Suprapubic skin (tissue), 4 donors: ENCODE data around the gene NAP1L4. TPM values are rescaled to one million over a fixed set of nuclear protein-coding genes. Genes with fewer than 3 reads are reported as not detected.

Experiments used
- DNase-seq, 2 donors: peaks; one replicate each; pipeline ENCODE4 v3.0.0-alpha.2; 2019; ENCODE audit warnings: low spot score in 2 of 2
- H3K27ac ChIP-seq: fragments of 200-600 bp; sonication (generic); one replicate; pipeline ENCODE4 v1.5.1; 2019
- H3K27me3 ChIP-seq: fragments of 200-600 bp; sonication (generic); one replicate; pipeline ENCODE4 v1.5.1; 2019
- H3K36me3 ChIP-seq: fragments of 200-600 bp; sonication (generic); one replicate; pipeline ENCODE4 v1.5.1; 2019
- H3K4me1 ChIP-seq: fragments of 200-600 bp; sonication (generic); one replicate; pipeline ENCODE4 v1.5.1; 2019
- H3K4me3 ChIP-seq: fragments of 200-600 bp; sonication (generic); one replicate; pipeline ENCODE4 v1.5.1; 2019; ENCODE audit warnings: mild to moderate bottlenecking
- H3K9me3 ChIP-seq: fragments of 200-600 bp; sonication (generic); one replicate; pipeline ENCODE4 v1.5.1; 2019
- EP300 ChIP-seq: sonication (generic); formaldehyde crosslinking; IDR thresholded peaks from one replicate; pipeline ENCODE4 v1.6.1; 2017; ENCODE audit warnings: antibody characterized with exemption
- POLR2A ChIP-seq, 2 donors: fragments of 450-650 bp; IDR thresholded peaks; one replicate each; pipeline ENCODE4 v1.6.1; 2017; ENCODE audit warnings: antibody characterized with exemption in 2 of 2, mild to moderate bottlenecking in 2 of 2, moderate library complexity in 2 of 2
- POLR2AphosphoS5 ChIP-seq, 3 donors: sonication (generic); formaldehyde crosslinking; IDR thresholded peaks; one replicate each; pipeline ENCODE4 v1.6.1; 2017; ENCODE audit warnings: antibody characterized with exemption in 3 of 3
- WGBS: methylation state at CpG from one replicate; pipeline ENCODE4 v1.1.5; 2018; 5-methylcytosine and 5-hydroxymethylcytosine counted together
- total RNA-seq, 4 donors: library from RNA; depleted of rRNA; stranded (reverse); fragments of >200 nt; gene quantifications; one replicate each; pipeline ENCODE4 v1.1.0, GENCODE V29; 2016
- TF ChIP-seq, protein P1 (sequence below), 2 donors: fragments of 200-600 bp in 1 of 2; fragments of 450-650 bp in 1 of 2; sonication (generic) in 1 of 2; IDR thresholded peaks; one replicate each; pipeline ENCODE4 v1.5.1; 2016 to 2019; ENCODE audit warnings: antibody characterized with exemption in 2 of 2, mild to moderate bottlenecking in 1 of 2, moderate library complexity in 1 of 2

The NAP1L4 gene
- total RNA-seq, 4 donors from 2014 or later: 70.7 to 150 (median 97.5) TPM

DNA sequence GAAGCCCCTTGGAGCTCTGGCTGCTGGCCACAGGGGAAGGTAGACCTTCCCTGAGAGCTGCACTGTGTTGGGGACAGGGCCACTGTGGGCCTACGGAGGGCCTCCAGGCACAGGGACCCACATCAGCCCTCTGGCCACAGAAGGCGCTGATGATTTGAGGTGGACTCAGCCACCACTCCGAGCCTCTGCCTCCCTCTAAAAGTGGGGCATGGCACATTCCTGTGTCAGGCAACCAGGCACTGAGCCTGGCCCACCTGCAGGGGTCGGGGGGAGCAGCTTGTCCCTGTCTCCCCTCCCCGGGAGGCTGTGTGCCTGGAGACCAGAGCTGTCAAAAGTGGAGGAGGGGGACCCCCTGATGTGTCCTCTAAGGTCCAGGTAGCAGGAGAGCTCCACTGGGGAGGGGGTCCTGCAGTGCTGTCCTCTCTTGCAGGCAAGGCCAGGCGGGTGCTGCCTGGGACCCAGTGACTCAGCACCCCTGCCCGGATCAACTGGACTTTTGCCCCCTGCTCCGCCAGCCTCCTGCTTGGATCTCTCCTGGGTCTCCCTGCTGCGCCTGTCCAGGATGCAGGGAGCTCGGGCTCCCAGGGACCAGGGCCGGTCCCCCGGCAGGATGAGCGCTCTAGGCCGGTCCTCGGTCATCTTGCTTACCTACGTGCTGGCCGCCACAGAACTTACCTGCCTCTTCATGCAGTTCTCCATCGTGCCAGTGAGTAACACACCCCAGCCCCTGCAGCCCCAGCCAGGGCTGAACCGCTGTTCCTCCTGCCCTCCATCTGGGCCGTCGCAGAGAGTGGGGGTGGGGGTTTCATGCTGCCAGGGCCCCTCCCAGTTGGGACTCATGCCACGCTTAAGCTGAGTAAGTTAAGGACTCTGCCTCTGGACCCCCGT lies 89.1 kb downstream of the NAP1L4 start:
- Histone ChIP-seq H3K9me3 (no peaks in the 10 kb centered on the region), H3K36me3 (no peaks in the 10 kb centered on the region), H3K27me3 (no peaks in the 10 kb centered on the region), H3K4me1 (peaks cover 51% of the 10 kb centered on the region), H3K4me3 (peak overlapping the region; percentile 56), H3K27ac (peak overlapping the region; percentile 81)
- TF ChIP-seq POLR2A (IDR thresholded peaks at IDR 0.05) (no peak), EP300 (no peak), POLR2AphosphoS5 (IDR thresholded peaks at IDR 0.05) (no peak)
- TF ChIP-seq, protein P1, sequence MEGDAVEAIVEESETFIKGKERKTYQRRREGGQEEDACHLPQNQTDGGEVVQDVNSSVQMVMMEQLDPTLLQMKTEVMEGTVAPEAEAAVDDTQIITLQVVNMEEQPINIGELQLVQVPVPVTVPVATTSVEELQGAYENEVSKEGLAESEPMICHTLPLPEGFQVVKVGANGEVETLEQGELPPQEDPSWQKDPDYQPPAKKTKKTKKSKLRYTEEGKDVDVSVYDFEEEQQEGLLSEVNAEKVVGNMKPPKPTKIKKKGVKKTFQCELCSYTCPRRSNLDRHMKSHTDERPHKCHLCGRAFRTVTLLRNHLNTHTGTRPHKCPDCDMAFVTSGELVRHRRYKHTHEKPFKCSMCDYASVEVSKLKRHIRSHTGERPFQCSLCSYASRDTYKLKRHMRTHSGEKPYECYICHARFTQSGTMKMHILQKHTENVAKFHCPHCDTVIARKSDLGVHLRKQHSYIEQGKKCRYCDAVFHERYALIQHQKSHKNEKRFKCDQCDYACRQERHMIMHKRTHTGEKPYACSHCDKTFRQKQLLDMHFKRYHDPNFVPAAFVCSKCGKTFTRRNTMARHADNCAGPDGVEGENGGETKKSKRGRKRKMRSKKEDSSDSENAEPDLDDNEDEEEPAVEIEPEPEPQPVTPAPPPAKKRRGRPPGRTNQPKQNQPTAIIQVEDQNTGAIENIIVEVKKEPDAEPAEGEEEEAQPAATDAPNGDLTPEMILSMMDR (IDR thresholded peaks at IDR 0.05): no peak
- WGBS: 56% methylated on average over 8 of the region's 23 CpGs
- DNase-seq: no peak

DNA sequence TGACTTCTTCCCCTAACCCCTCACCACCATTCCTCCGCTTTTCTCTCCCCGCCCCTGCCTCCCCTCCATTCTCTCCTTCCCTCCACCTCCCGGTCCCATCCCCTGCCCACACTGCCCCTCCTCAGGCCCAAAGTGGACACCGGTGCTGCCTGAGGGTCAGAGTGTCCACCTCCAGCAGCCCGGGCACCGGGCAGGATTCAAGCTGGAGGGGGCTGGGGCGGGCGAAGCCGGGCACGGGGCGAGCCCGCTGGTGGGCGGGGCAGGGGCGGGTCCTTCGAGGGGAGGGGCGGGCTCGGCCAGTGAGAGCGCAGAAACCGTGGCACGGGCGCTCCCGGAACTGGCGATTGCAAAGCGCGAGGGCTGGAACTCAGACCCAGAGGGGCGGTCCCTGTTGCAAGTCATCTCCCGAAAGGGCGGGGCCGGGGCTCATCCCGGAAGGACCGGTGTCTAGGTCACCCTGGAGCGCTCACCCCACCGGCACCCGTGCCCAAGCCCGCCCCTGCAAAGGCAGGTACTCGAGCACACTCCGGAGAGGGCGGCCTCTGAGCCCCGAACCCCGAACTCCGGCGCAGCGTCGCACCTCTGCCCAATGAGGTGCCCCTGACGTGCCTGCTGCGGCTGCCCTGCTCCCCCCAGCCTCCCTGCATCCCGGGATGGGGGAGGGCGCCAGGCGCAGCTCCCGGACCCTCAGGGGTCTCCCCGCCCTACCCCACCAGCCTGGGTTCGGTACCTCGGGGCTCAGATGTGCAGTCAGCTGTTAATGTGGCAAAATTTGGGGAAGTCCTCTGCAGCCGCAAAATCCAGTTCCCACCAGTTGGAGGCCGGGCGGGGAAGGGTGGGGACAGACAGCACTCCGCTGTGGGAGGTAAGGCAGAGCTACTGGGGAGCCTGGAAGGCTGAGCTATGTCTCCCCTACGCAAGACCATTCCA lies 90.0 kb downstream of the NAP1L4 start:
- Histone ChIP-seq H3K27ac (peak overlapping the region; percentile 81), H3K9me3 (no peaks in the 10 kb centered on the region), H3K36me3 (no peaks in the 10 kb centered on the region), H3K27me3 (no peaks in the 10 kb centered on the region), H3K4me3 (peak overlapping the region; percentile 56), H3K4me1 (peaks cover 52% of the 10 kb centered on the region)
- peak; percentile 98 to 99 for DNase-seq
- peak in 1 of 3 donors; percentile 42 for TF ChIP-seq POLR2AphosphoS5 (IDR thresholded peaks at IDR 0.05)
- TF ChIP-seq EP300: no peak
- WGBS: 20% methylated on average over 8 of the region's 58 CpGs

DNA sequence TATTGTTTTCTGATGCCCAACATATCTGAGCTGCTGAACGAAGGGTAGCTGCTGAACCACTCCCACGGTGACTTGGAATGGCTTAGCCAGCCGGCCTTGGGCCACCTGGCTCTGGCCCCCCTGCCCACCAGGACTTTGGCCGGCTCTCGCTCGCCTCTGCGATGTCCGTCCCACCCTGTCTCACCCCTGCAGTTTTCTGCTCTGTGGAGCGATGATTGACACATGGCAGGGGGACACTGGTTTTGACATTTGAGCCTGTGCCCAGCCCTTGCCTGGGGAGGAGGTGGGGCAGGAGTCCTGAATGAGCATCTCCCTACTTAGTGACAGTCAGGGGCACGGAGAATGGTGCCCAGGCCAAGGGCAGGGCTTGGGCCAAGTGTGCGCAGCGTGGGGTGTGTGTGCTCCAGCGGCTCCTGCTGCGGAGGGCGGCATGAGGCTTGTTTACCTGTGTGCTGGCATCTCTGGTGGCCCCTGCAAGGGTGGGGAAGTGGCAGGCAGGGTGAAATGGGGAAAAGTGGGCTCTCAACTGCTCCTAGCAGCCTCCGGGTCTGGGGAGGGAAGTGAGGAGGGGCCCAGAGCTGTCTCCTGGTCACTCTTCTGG lies 90.8 kb downstream of the NAP1L4 start:
- Histone ChIP-seq H3K36me3 (no peaks in the 10 kb centered on the region), H3K9me3 (no peaks in the 10 kb centered on the region), H3K4me1 (peaks cover 52% of the 10 kb centered on the region), H3K4me3 (peak overlapping the region; percentile 56), H3K27me3 (no peaks in the 10 kb centered on the region), H3K27ac (peak overlapping the region; percentile 81)
- 68% methylated on average over 13 of the region's 16 CpGs for WGBS
- TF ChIP-seq, protein P1 (IDR thresholded peaks at IDR 0.05): no peak
- TF ChIP-seq POLR2A (IDR thresholded peaks at IDR 0.05) (no peak), POLR2AphosphoS5 (IDR thresholded peaks at IDR 0.05) (no peak), EP300 (no peak)
- no peak for DNase-seq

DNA sequence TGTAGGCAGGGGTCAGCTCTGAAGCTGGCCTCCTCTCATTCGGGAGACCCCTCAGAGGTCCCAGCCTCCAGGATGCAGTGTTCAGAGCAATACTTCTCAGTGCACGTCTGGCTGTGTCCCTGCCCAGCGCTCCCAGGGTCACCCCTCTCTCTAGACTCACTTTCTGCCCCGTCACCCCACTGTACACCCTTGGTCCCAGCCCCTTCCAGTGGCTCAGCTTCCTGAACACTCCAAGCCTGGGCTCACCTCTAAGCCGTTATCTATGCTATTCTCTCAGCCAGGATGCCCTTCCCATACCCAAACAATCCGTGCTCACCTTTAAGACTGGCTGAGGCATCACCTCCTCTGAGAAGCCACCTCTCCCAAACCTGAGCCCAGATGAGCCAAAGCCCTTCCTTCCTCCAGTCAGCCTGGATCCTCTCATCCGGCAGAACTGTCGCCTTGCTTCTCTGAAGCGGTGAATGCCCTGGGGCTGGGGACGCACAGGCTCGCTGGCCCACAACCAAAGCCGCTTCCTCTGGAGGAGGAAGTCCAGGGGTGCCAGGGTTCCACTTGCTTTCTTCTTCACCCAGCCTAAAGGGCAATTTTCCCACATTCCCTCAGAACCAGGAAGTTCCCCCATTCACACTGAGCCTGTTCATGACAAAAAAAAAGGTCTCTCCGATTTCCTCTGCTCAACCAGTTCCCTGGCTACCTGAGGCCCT lies 92.9 kb downstream of the NAP1L4 start:
- Histone ChIP-seq H3K27me3 (no peaks in the 10 kb centered on the region), H3K4me1 (peaks cover 46% of the 10 kb centered on the region), H3K36me3 (no peaks in the 10 kb centered on the region), H3K4me3 (no peak overlapping the region), H3K9me3 (no peaks in the 10 kb centered on the region), H3K27ac (peak overlapping the region; percentile 64)
- no peak for DNase-seq
- 50% methylated on average over 13 of the region's 13 CpGs for WGBS
- TF ChIP-seq, protein P1 (IDR thresholded peaks at IDR 0.05): no peak
- no peak for TF ChIP-seq POLR2AphosphoS5 (IDR thresholded peaks at IDR 0.05)
- no peak for TF ChIP-seq POLR2A (IDR thresholded peaks at IDR 0.05)
- no peak for TF ChIP-seq EP300
